ENCODE measurements around the gene OSBPL6. TPM values are rescaled to one million over a fixed set of nuclear protein-coding genes. Genes with fewer than 3 reads are reported as not detected.

OSBPL6 gene
- total and polyA plus RNA-seq, 9 of the 15 experiments (the other 6 are each of a cell fraction or from before 2014, with no cell fraction given), result 3.4 to 12.7 (median 9.3) TPM

GRCh38 chr2:178428396-178428806, 234.1 kb downstream of the OSBPL6 start (continued):
- TF ChIP-seq REST (IDR thresholded peaks at IDR 0.05; ENCODE audit: borderline replicate concordance) (no peak), REST (CRISPR knock-in tag; IDR thresholded peaks at IDR 0.05; ENCODE audit: low read depth) (no peak), MEIS2 (IDR thresholded peaks at IDR 0.05; ENCODE audit: partially characterized antibody) (no peak), NFATC3 (IDR thresholded peaks at IDR 0.05) (no peak), CBX2 (IDR thresholded peaks at IDR 0.05; ENCODE audit: insufficient read depth, low read length, poor library complexity, severe bottlenecking) (no peak), NR0B1 (IDR thresholded peaks at IDR 0.05; ENCODE audit: partially characterized antibody) (no peak), DPF2 (IDR thresholded peaks at IDR 0.05) (peak; percentile 92), PCBP1 (IDR thresholded peaks at IDR 0.05; ENCODE audit: low read depth, low read length, poor library complexity, severe bottlenecking) (no peak), NONO (IDR thresholded peaks at IDR 0.05; ENCODE audit: low read depth in 2 of 2, low read length in 1 of 2) (no peak), FOXA1 (IDR thresholded peaks at IDR 0.05; ENCODE audit: borderline replicate concordance) (no peak), CLOCK (CRISPR knock-in tag; IDR thresholded peaks at IDR 0.05; ENCODE audit: borderline replicate concordance) (no peak), ZBTB7A (IDR thresholded peaks at IDR 0.05; ENCODE audit: borderline replicate concordance, control insufficient read depth, low read depth, low read length) (no peak), C11orf30 (IDR thresholded peaks at IDR 0.05; ENCODE audit: low read depth) (peak; percentile 83), NFIX (CRISPR knock-in tag; IDR thresholded peaks at IDR 0.05; ENCODE audit: low read depth) (no peak), CCNT2 (IDR thresholded peaks at IDR 0.05; ENCODE audit: borderline replicate concordance, extremely low read depth, insufficient read length, low read depth, low read length) (peak; percentile 43)
